Astrocyte (in vitro differentiated cells and primary cell): ENCODE data around the gene NPM1.
"Not testable (repeated sequence)": the region's sequence is repeated elsewhere in the genome, so short reads cannot be mapped to it uniquely, and the experiment has no call there.

Experiments used
- CTCF ChIP-seq: IDR thresholded peaks from 2 replicates; pipeline ENCODE4 v1.5.1; 2011; ENCODE audit warnings: low read depth, mild to moderate bottlenecking, inconsistent platforms, low read length, moderate library complexity; ENCODE audit not compliant: insufficient read depth
- EZH2 ChIP-seq: IDR thresholded peaks from 2 replicates; pipeline ENCODE4 v1.6.1; 2012; ENCODE audit warnings: mild to moderate bottlenecking, low read length, inconsistent platforms; ENCODE audit not compliant: insufficient read depth

DNA sequence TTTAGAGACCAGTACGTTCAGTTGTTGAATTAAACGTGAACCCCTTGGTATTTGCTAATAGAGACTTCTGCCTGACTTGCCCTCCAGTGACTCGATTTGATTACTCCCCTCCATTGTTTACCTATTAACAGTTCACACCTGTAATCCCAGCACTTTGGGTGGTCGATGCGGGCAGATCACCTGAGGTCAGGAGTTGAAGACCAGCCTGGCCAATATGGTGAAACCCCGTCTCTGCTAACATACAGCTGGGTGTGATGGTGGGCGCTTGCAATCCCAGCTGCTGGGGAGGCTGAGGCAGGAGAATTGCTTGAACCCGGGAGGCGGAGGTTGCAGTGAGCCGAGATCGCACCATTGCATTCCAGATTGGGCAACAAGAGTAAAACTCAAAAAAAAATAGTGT is 8.9 kb downstream of the NPM1 start:
- not testable (repeated sequence) for TF ChIP-seq EZH2, CTCF
